CD4-positive, alpha-beta T cell (primary cell): ENCODE results near the gene CCNT2. TPM values are rescaled to one million over a fixed set of nuclear protein-coding genes. Genes with fewer than 3 reads are reported as not detected.
A peak's percentile ranks its signal among the peaks of the same experiment; 100 is the strongest.

Experiments
- ATAC-seq: fragments of 200-7000 bp; cut with Tn5 transposase; one replicate; pipeline ENCODE4 v1.10.0; 2022; ENCODE audit warnings: mild to moderate bottlenecking; ENCODE audit not compliant: poor library complexity
- CTCF ChIA-PET: fragments of 350-600 bp; sonication (Branson Sonifier 250); formaldehyde crosslinking; loops from one replicate; lab custom pipeline; 2021; ENCODE audit warnings: antibody characterized with exemption, inconsistent platforms; lab: Charles Lee
- POLR2A ChIA-PET: fragments of 350-600 bp; sonication (Branson Sonifier 250); formaldehyde crosslinking; loops from one replicate; lab custom pipeline; 2021; ENCODE audit warnings: antibody characterized with exemption, inconsistent platforms; lab: Charles Lee
- DNase-seq, 14 experiments: peaks; one replicate each; pipeline ENCODE4 v3.0.0-alpha.2; 2013 to 2020; ENCODE audit warnings: mixed read lengths in 2 of 14
- H3K27ac ChIP-seq, 2 donors: one replicate each; pipeline versions ENCODE4 v1.5.1 to v1.7.0; 2013; ENCODE audit warnings: low read length in 2 of 2, low read depth in 1 of 2, mild to moderate bottlenecking in 1 of 2
- H3K27me3 ChIP-seq, 2 experiments: 1 replicate in 1 of 2; 2 replicates in 1 of 2; pipeline versions ENCODE4 v1.6.1 to v1.7.0; 2013; ENCODE audit warnings: low read length in 2 of 2, control low read depth in 1 of 2, mild to moderate bottlenecking in 1 of 2, moderate library complexity in 1 of 2; ENCODE audit not compliant: insufficient read depth in 2 of 2, control insufficient read depth in 1 of 2
- H3K36me3 ChIP-seq: one replicate; pipeline ENCODE4 v1.6.1; 2013; ENCODE audit warnings: low read length, control low read depth; ENCODE audit not compliant: insufficient read depth
- H3K4me1 ChIP-seq: one replicate; pipeline ENCODE4 v1.6.1; 2013; ENCODE audit warnings: low read length, control low read depth; ENCODE audit not compliant: insufficient read depth
- H3K4me3 ChIP-seq: one replicate; pipeline ENCODE4 v1.5.1; 2013; ENCODE audit warnings: mild to moderate bottlenecking, low read length, moderate library complexity
- H3K9me3 ChIP-seq, 2 experiments: 1 replicate in 1 of 2; 2 replicates in 1 of 2; pipeline versions ENCODE4 v1.6.1 to v1.7.0; 2013; ENCODE audit warnings: low read length in 2 of 2, mild to moderate bottlenecking in 2 of 2, control low read depth in 1 of 2, moderate library complexity in 1 of 2; ENCODE audit not compliant: control insufficient read depth in 1 of 2, insufficient read depth in 1 of 2
- H3K27ac Mint-ChIP-seq: one replicate; pipeline ENCODE4 v1.8.0; 2020; ENCODE audit warnings: mixed read lengths
- H3K27me3 Mint-ChIP-seq: one replicate; pipeline ENCODE4 v1.8.0; 2021; ENCODE audit warnings: mixed read lengths
- H3K36me3 Mint-ChIP-seq: one replicate; pipeline ENCODE4 v1.8.0; 2021; ENCODE audit warnings: low read depth, mixed read lengths
- H3K4me1 Mint-ChIP-seq: one replicate; pipeline ENCODE4 v1.8.0; 2021; ENCODE audit warnings: low read depth, mixed read lengths
- H3K4me3 Mint-ChIP-seq: one replicate; pipeline ENCODE4 v1.8.0; 2020; ENCODE audit warnings: mild to moderate bottlenecking, mixed read lengths
- H3K9me3 Mint-ChIP-seq: one replicate; pipeline ENCODE4 v1.8.0; 2020; ENCODE audit warnings: mixed read lengths
- intact Hi-C, 2 experiments: fragments of 100-400 bp; cut with DNase I in 1 of 2; cut with micrococcal nuclease in 1 of 2; formaldehyde crosslinking; loops; one replicate each; pipeline versions ENCODE4 v1.15.1 to v1.9.0; 2023 to 2025; cut with DNase I, micrococcal nuclease
- total RNA-seq, 174 experiments: library from RNA in 2 of 174; stranded (reverse) in 2 of 174; gene quantifications; one replicate each; pipeline ENCODE4 v1.2.3 and lab custom pipeline; 2021 to 2026
- TF ChIP-seq, protein P1 (sequence below): fragments of 200-600 bp; IDR thresholded peaks from one replicate; pipeline ENCODE4 v1.8.0; 2022; ENCODE audit warnings: antibody characterized with exemption, mild to moderate bottlenecking

The CCNT2 gene
- total RNA-seq, 2 experiments from 2014 or later, result 62.1 to 67.5 TPM

DNA sequence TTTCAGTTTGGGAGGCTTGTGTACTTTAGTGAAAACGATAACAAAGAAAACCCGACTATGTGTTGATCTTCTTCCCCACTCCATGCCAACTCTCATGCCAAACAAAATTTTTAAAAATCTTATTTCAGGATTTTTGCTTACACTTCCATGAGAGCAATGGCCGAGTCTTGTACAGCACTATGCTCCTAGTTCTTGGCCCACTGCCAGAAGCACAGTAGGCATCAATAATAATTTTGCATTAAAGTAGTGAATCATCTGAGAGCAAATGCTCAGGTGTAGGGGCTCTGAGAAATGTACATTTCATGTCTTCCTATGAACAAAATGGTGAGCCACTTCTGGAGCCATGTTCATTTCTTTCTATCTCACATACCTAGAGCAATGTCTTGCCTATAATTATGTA is 66.4 kb downstream of the CCNT2 start:
- Mint-ChIP-seq H3K4me3 (no peak overlapping the region), H3K36me3 (no peaks in the 10 kb centered on the region), H3K9me3 (no peaks in the 10 kb centered on the region), H3K27ac (no peak overlapping the region), H3K27me3 (peaks cover 9% of the 10 kb centered on the region), H3K4me1 (no peaks in the 10 kb centered on the region)
- Histone ChIP-seq H3K27ac (no peak overlapping the region), H3K27me3 (no peaks in the 10 kb centered on the region), H3K4me3 (no peak overlapping the region), H3K9me3 (peaks cover 8 to 10% of the 10 kb centered on the region in 2 experiments), H3K4me1 (no peaks in the 10 kb centered on the region), H3K36me3 (no peaks in the 10 kb centered on the region)
- intact Hi-C loops, result loop anchor here in 1 of 2 experiments (5.0 kb wide), 1 partner anchor 727 kb away; no protein-coding TSS in a partner anchor
- ATAC-seq (no peak), DNase-seq (no peak)
- TF ChIP-seq, protein P1, sequence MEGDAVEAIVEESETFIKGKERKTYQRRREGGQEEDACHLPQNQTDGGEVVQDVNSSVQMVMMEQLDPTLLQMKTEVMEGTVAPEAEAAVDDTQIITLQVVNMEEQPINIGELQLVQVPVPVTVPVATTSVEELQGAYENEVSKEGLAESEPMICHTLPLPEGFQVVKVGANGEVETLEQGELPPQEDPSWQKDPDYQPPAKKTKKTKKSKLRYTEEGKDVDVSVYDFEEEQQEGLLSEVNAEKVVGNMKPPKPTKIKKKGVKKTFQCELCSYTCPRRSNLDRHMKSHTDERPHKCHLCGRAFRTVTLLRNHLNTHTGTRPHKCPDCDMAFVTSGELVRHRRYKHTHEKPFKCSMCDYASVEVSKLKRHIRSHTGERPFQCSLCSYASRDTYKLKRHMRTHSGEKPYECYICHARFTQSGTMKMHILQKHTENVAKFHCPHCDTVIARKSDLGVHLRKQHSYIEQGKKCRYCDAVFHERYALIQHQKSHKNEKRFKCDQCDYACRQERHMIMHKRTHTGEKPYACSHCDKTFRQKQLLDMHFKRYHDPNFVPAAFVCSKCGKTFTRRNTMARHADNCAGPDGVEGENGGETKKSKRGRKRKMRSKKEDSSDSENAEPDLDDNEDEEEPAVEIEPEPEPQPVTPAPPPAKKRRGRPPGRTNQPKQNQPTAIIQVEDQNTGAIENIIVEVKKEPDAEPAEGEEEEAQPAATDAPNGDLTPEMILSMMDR, result no peak
- ChIA-PET POLR2A (no interaction called here), CTCF (no interaction called here)

DNA sequence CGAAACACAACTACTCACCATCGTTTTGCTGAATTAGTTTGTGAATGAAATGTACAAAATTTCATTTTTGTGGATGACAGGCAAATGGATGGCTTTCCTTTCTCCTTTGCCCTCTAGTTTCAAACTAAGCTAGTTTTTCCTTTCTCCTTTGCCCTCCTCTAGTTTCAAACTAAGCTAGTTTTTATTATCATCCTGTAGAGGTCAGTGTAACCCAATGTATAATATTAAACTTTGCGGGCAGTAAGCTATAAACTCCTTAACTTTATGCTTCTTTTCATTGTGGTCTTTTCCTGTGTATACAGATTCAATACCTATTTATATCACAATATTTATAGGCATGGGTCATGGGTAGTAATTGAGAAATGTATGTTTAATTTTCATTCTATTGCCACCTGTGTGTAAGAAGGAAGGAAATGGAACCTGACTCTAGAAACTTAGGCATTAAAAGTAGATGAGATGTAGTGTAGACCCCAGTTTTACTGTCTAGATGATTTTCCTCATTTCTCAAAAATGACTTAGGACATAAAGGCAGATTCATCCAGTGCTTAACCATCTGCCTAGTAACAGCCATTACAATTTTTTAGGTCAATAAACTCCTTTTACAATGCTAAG is 70.5 kb downstream of the CCNT2 start:
- H3K36me3 ChIP-seq, result no peaks in the 10 kb centered on the region
- no peak overlapping the region for H3K4me3 ChIP-seq
- H3K9me3 Mint-ChIP-seq, result no peaks in the 10 kb centered on the region
- ChIA-PET POLR2A (interaction anchor here (0.6 to 0.9 kb wide), 3 partner anchors 64 to 1319 kb away, joined by 3 to 4 read pairs (median 3); no protein-coding TSS in a partner anchor), CTCF (interaction anchor here (0.6 to 1.1 kb wide), 5 partner anchors 12 to 808 kb away, joined by 3 to 17 read pairs (median 3); no protein-coding TSS in a partner anchor)
- no peak overlapping the region for H3K27ac Mint-ChIP-seq
- no peaks in the 10 kb centered on the region for H3K36me3 Mint-ChIP-seq
- intact Hi-C loops, result loop anchor here (1.0 to 5.0 kb wide), 4 partner anchors 721 to 808 kb away; no protein-coding TSS in a partner anchor
- H3K9me3 ChIP-seq, result peaks cover 8% of the 10 kb centered on the region in 2 experiments
- H3K4me1 ChIP-seq, result no peaks in the 10 kb centered on the region
- peaks cover 6% of the 10 kb centered on the region for H3K27me3 Mint-ChIP-seq
- H3K4me1 Mint-ChIP-seq, result no peaks in the 10 kb centered on the region
- H3K27ac ChIP-seq, result no peak overlapping the region
- DNase-seq, result peak in 3 of 14 experiments; percentile 31 to 44 (median 41)
- no peaks in the 10 kb centered on the region for H3K27me3 ChIP-seq
- no peak overlapping the region for H3K4me3 Mint-ChIP-seq
- TF ChIP-seq, protein P1, result peak; percentile 46
- no peak for ATAC-seq

DNA sequence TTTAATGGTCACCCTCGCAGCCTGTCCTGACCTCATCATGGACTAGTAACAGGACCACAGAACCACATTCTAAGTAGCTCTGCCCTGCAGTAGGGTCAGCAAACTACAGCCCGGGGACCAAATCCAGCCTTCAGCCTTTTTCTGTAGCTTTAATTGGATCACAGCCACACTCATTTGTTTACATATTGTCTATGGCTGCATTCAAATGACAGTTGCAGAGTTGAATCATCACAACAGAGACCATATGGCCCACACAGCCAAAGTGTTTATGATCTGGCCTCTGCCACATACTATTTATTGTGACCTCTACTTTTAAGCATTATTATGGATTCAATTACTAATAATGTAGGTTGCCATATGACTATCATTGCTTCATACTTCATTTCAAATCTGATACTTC is 80.9 kb downstream of the CCNT2 start:
- no peaks in the 10 kb centered on the region for H3K36me3 ChIP-seq
- H3K27ac Mint-ChIP-seq, result no peak overlapping the region
- peaks cover 5% of the 10 kb centered on the region for H3K4me1 ChIP-seq
- CTCF ChIA-PET, result no interaction called here
- H3K36me3 Mint-ChIP-seq, result no peaks in the 10 kb centered on the region
- ATAC-seq (no peak), DNase-seq (no peak)
- TF ChIP-seq, protein P1, result no peak
- H3K27me3 Mint-ChIP-seq, result peaks cover 5% of the 10 kb centered on the region
- peaks cover 0 to 2% of the 10 kb centered on the region in 2 experiments for H3K27me3 ChIP-seq
- POLR2A ChIA-PET, result no interaction called here
- H3K9me3 Mint-ChIP-seq, result no peaks in the 10 kb centered on the region
- intact Hi-C loops, result no loop called here
- H3K4me1 Mint-ChIP-seq, result peaks cover 5% of the 10 kb centered on the region
- no peak overlapping the region for H3K4me3 ChIP-seq
- H3K27ac ChIP-seq, result no peak overlapping the region
- no peak overlapping the region for H3K4me3 Mint-ChIP-seq
- H3K9me3 ChIP-seq, result no peaks in the 10 kb centered on the region
